NCI-H2107 (cell line): ENCODE results near the gene PIK3R5.

ENCODE experiments used
- DNase-seq: peaks from one replicate; lab custom pipeline; 2025; lab: John Stamatoyannopoulos, UW

Gene PIK3R5

GRCh38 chr17:8832711-8833352 lies 132.7 kb downstream of the PIK3R5 start:
- no peak for DNase-seq

GRCh38 chr17:8831234-8831849 lies 134.2 kb downstream of the PIK3R5 start:
- DNase-seq, result no peak

- no peak for DNase-seq
These were observed 135.4 kb downstream of the PIK3R5 start for GRCh38 chr17:8830141-8830540.

- DNase-seq, result no peak
These were observed 136.2 kb downstream of the PIK3R5 start for GRCh38 chr17:8829036-8829941.
